HCT116 (cell line): ENCODE measurements around the gene DTWD2. TPM values are rescaled to one million over a fixed set of nuclear protein-coding genes. Genes with fewer than 3 reads are reported as not detected.

Experiments used
- ATAC-seq: fragments of 200-7000 bp; cut with Tn5 transposase; 2 replicates; pipeline ENCODE4 v1.9.1; 2020; ENCODE audit warnings: mild to moderate bottlenecking, moderate library complexity
- BruUV-seq: library from RNA; stranded (reverse); fragments of 400-500 nt; replicated peaks from 2 replicates; lab custom pipeline; 2021; lab: Mats Ljungman, UMichigan
- CTCF ChIA-PET: fragments of 300-600 bp; sonication (Branson Sonifier 250); formaldehyde crosslinking; loops from one replicate; lab custom pipeline; 2021; ENCODE audit warnings: antibody characterized with exemption; lab: Charles Lee
- POLR2A ChIA-PET: fragments of 300-600, 350-600 bp; sonication (Branson Sonifier 250); formaldehyde crosslinking; loops from one replicate; lab custom pipeline; 2021; ENCODE audit warnings: antibody characterized with exemption; lab: Charles Lee
- RAD21 ChIA-PET, 2 experiments: fragments of 300-600 bp; sonication (Branson Sonifier 250); formaldehyde crosslinking; loops; one replicate each; lab custom pipeline; 2023; ENCODE audit warnings: low total read pairs in 2 of 2; ENCODE audit not compliant: uncharacterized antibody in 2 of 2, unreplicated experiment in 2 of 2, low non-redundant PET in 1 of 2; lab: Charles Lee
- DNase-seq: peaks from one replicate; pipeline ENCODE4 v3.0.0-alpha.2; 2010; ENCODE audit warnings: low read depth, low spot score
- H2AFZ ChIP-seq: fragments of 200-600 bp; shearing (Covaris generic), sonication (generic); 2 replicates; pipeline ENCODE4 v1.6.1; 2017; ENCODE audit warnings: low read depth, mixed run types, mixed read lengths, antibody characterized with exemption, low read length; ENCODE audit not compliant: poor library complexity, severe bottlenecking
- H3K27ac ChIP-seq: 2 replicates; pipeline ENCODE4 v1.5.1; 2012; ENCODE audit warnings: low read depth, low read length
- H3K27me3 ChIP-seq: fragments of 200-600 bp; sonication (generic); 2 replicates; pipeline ENCODE4 v1.6.1; 2016; ENCODE audit warnings: mixed run types, low read length, mixed read lengths; ENCODE audit not compliant: insufficient read depth
- H3K36me3 ChIP-seq, 2 experiments: fragments of 200-500 bp in 1 of 2; fragments of 200-600 bp in 1 of 2; sonication (Bioruptor generic) in 1 of 2; sonication (generic) in 1 of 2; 2 replicates each; pipeline versions ENCODE4 v1.5.1 to v1.6.1; 2014 to 2016; ENCODE audit warnings: low read length in 2 of 2, inconsistent platforms in 1 of 2, mixed read lengths in 1 of 2, mixed run types in 1 of 2; ENCODE audit not compliant: insufficient read depth in 2 of 2, control insufficient read depth in 1 of 2
- H3K4me1 ChIP-seq, 2 experiments: fragments of 200-600 bp in 1 of 2; sonication (generic) in 1 of 2; 2 replicates each; pipeline versions ENCODE4 v1.5.1 to v1.6.1; 2012 to 2017; ENCODE audit warnings: low read length in 2 of 2, inconsistent platforms in 1 of 2, mild to moderate bottlenecking in 1 of 2, mixed read lengths in 1 of 2, mixed run types in 1 of 2, moderate library complexity in 1 of 2; ENCODE audit not compliant: insufficient read depth in 2 of 2, control insufficient read depth in 1 of 2
- H3K4me2 ChIP-seq: fragments of 200-600 bp; sonication (generic); 2 replicates; pipeline ENCODE4 v1.6.1; 2017; ENCODE audit warnings: mixed run types, low read length, mixed read lengths
- H3K4me3 ChIP-seq, 2 experiments: fragments of 200-600 bp in 1 of 2; sonication (generic) in 1 of 2; replicated peaks in 1 of 2; 2 replicates each; pipeline ENCODE4 v1.5.1; 2011 to 2016; ENCODE audit warnings: low read length in 2 of 2, control low read depth in 1 of 2, low read depth in 1 of 2, mild to moderate bottlenecking in 1 of 2, mixed read lengths in 1 of 2, mixed run types in 1 of 2
- H3K79me2 ChIP-seq: fragments of 200-600 bp; sonication (generic); 2 replicates; pipeline ENCODE4 v1.6.1; 2017; ENCODE audit warnings: mild to moderate bottlenecking, mixed run types, low read length, moderate library complexity, mixed read lengths; ENCODE audit not compliant: insufficient read depth
- H3K9ac ChIP-seq: fragments of 200-600 bp; sonication (generic); 2 replicates; pipeline ENCODE4 v1.6.1; 2016; ENCODE audit warnings: low read length, mixed read lengths
- H3K9me2 ChIP-seq: fragments of 200-600 bp; sonication (generic), shearing (Covaris generic); 2 replicates; pipeline ENCODE4 v1.6.1; 2017; ENCODE audit warnings: mixed run types, mild to moderate bottlenecking, moderate library complexity; ENCODE audit not compliant: insufficient read depth
- H3K9me3 ChIP-seq, 2 experiments: fragments of 200-500 bp in 1 of 2; fragments of 200-600 bp in 1 of 2; sonication (Bioruptor generic) in 1 of 2; sonication (generic) in 1 of 2; 2 replicates each; pipeline ENCODE4 v1.6.1; 2014 to 2017; ENCODE audit warnings: low read length in 2 of 2, mixed read lengths in 2 of 2, inconsistent platforms in 1 of 2, low read depth in 1 of 2, mild to moderate bottlenecking in 1 of 2, mixed run types in 1 of 2, moderate library complexity in 1 of 2; ENCODE audit not compliant: control insufficient read depth in 1 of 2, insufficient read depth in 1 of 2
- H4K20me1 ChIP-seq: fragments of 200-600 bp; sonication (generic), shearing (Covaris generic); 2 replicates; pipeline ENCODE4 v1.6.1; 2017; ENCODE audit warnings: mixed run types, mild to moderate bottlenecking, moderate library complexity; ENCODE audit not compliant: insufficient read depth
- CEBPB ChIP-seq: IDR thresholded peaks from 2 replicates; pipeline ENCODE4 v1.6.1; 2012; ENCODE audit warnings: low read depth
- CTCF ChIP-seq, 3 experiments: fragments of 200-600 bp in 1 of 3; sonication (generic) in 1 of 3; IDR thresholded peaks in 2 of 3; conservative IDR thresholded peaks in 1 of 3; 2 replicates each; pipeline ENCODE4 v1.5.1; 2012 to 2017; ENCODE audit warnings: low read depth in 2 of 3, low read length in 2 of 3, antibody characterized with exemption in 1 of 3, borderline replicate concordance in 1 of 3, control low read depth in 1 of 3, mild to moderate bottlenecking in 1 of 3, mixed read lengths in 1 of 3, mixed run types in 1 of 3, moderate library complexity in 1 of 3; ENCODE audit not compliant: insufficient read depth in 1 of 3
- EGR1 ChIP-seq: IDR thresholded peaks from 2 replicates; pipeline ENCODE4 v1.6.1; 2012; ENCODE audit warnings: low read depth
- MAX ChIP-seq: IDR thresholded peaks from 2 replicates; pipeline ENCODE4 v1.6.1; 2012
- POLR2A ChIP-seq: IDR thresholded peaks from 2 replicates; pipeline ENCODE4 v1.7.0; 2011; ENCODE audit warnings: borderline replicate concordance; ENCODE audit not compliant: insufficient read depth, insufficient read length; ENCODE audit errors: extremely low read depth
- POLR2AphosphoS5 ChIP-seq: IDR thresholded peaks from 2 replicates; pipeline ENCODE4 v1.6.1; 2011; ENCODE audit warnings: mild to moderate bottlenecking, low read depth, low read length, moderate library complexity
- RAD21 ChIP-seq: IDR thresholded peaks from 2 replicates; pipeline ENCODE4 v1.6.1; 2012; ENCODE audit warnings: low read depth, mild to moderate bottlenecking
- REST ChIP-seq: IDR thresholded peaks from 2 replicates; pipeline ENCODE4 v1.6.1; 2012; ENCODE audit warnings: low read depth
- TCF7L2 ChIP-seq: IDR thresholded peaks from 2 replicates; pipeline ENCODE4 v1.7.0; 2011; ENCODE audit warnings: borderline replicate concordance, inconsistent platforms; ENCODE audit not compliant: insufficient read depth, insufficient read length; ENCODE audit errors: extremely low read depth
- YY1 ChIP-seq: IDR thresholded peaks from 2 replicates; pipeline ENCODE4 v1.6.1; 2011; ENCODE audit warnings: low read length, low read depth, moderate library complexity, mild to moderate bottlenecking; ENCODE audit not compliant: insufficient replicate concordance; ENCODE audit errors: extremely low read depth
- ZNF274 ChIP-seq: fragments of 200-500 bp; sonication (Bioruptor generic); IDR thresholded peaks from 2 replicates; pipeline ENCODE4 v1.6.1; 2014; ENCODE audit warnings: mild to moderate bottlenecking, low read depth, low read length, inconsistent platforms
- intact Hi-C: fragments of 100-400 bp; cut with micrococcal nuclease; formaldehyde crosslinking; loops from 2 replicates; pipeline ENCODE4 v1.10.0; 2022
- total RNA-seq: library from RNA; stranded (reverse); gene quantifications from one replicate; pipeline ENCODE4 v1.2.1, GENCODE V29; 2021; ENCODE audit not compliant: unreplicated experiment

Gene DTWD2
- total RNA-seq, 1 experiment from 2014 or later = 5.2 TPM

- Histone ChIP-seq H3K9me2 (no peaks in the 10 kb centered on the region), H3K27me3 (no peaks in the 10 kb centered on the region), H4K20me1 (no peaks in the 10 kb centered on the region), H3K27ac (no peak overlapping the region), H3K4me1 (no peaks in the 10 kb centered on the region), H3K4me3 (no peak overlapping the region), H3K79me2 (no peaks in the 10 kb centered on the region), H3K9me3 (no peaks in the 10 kb centered on the region), H3K4me2 (no peak overlapping the region), H3K36me3 (no peaks in the 10 kb centered on the region), H3K9ac (no peak overlapping the region), H2AFZ (no peak overlapping the region)
- intact Hi-C loops = no loop called here
- DNase-seq (no peak), ATAC-seq (no peak)
- ChIA-PET RAD21 (no interaction called here), CTCF (no interaction called here), POLR2A (no interaction called here)
- TF ChIP-seq ZNF274 (no peak), CTCF (IDR thresholded peaks at IDR 0.05 in 2 of 3, conservative IDR thresholded peaks at IDR 0.05 in 1 of 3; ENCODE audit: borderline replicate concordance in 1 of 3, insufficient read depth in 1 of 3, low read depth in 2 of 3, low read length in 2 of 3) (no peak), TCF7L2 (no peak), MAX (no peak), YY1 (no peak), CEBPB (no peak)
- BruUV-seq = no TSS peak
Measured at GRCh38 chr5:118933703-118934102, 54.6 kb downstream of the DTWD2 start.

- Histone ChIP-seq H3K9me2 (no peaks in the 10 kb centered on the region), H2AFZ (no peak overlapping the region), H3K27me3 (no peaks in the 10 kb centered on the region), H3K4me1 (no peaks in the 10 kb centered on the region), H3K4me2 (no peak overlapping the region), H3K4me3 (no peak overlapping the region), H3K9me3 (no peaks in the 10 kb centered on the region), H3K36me3 (no peaks in the 10 kb centered on the region), H3K79me2 (no peaks in the 10 kb centered on the region), H4K20me1 (no peaks in the 10 kb centered on the region), H3K27ac (no peak overlapping the region), H3K9ac (no peak overlapping the region)
- DNase-seq (no peak), ATAC-seq (no peak)
- no TSS peak for BruUV-seq
- ChIA-PET POLR2A (no interaction called here), CTCF (no interaction called here), RAD21 (no interaction called here)
- intact Hi-C loops = no loop called here
- no peak for TF ChIP-seq MAX
- TF ChIP-seq REST = no peak
- no peak for TF ChIP-seq EGR1
- no peak for TF ChIP-seq POLR2A
- no peak for TF ChIP-seq RAD21
- no peak for TF ChIP-seq POLR2AphosphoS5
- TF ChIP-seq CTCF (IDR thresholded peaks at IDR 0.05 in 2 of 3, conservative IDR thresholded peaks at IDR 0.05 in 1 of 3; ENCODE audit: borderline replicate concordance in 1 of 3, insufficient read depth in 1 of 3, low read depth in 2 of 3, low read length in 2 of 3) = no peak
Measured at GRCh38 chr5:118931564-118931963, 56.8 kb downstream of the DTWD2 start.
